ENCODE data around the gene ATRIP.

The ATRIP gene

GRCh38 chr3:48439820-48440589, 6.5 kb upstream of the ATRIP start, which contains the start of the genes CCDC51 and TMA7:
TSS of gene CCDC51 (minus strand) at chr3:48440119. CDS start at chr3:48435128, 4,991 bp downstream.
TSS of gene TMA7 (plus strand) at chr3:48440257. CDS start at chr3:48440297, 40 bp downstream.
- H3K9ac ChIP-seq (ENCODE audit: low read depth, low read length), result peak within 1 kb of the TSS; percentile 78
- peak within 1 kb of the TSS; percentile 89 for H3K4me2 ChIP-seq (ENCODE audit: insufficient read depth, low read length)
- H3K79me2 ChIP-seq (ENCODE audit: insufficient read depth, low read length), result peaks cover 40% of the 10 kb centered on the region
- TF ChIP-seq CTCF (IDR thresholded peaks at IDR 0.05; ENCODE audit: borderline replicate concordance, extremely low read depth, low read length, poor library complexity, severe bottlenecking) (peak; percentile 10), EZH2 (IDR thresholded peaks at IDR 0.05; ENCODE audit: borderline replicate concordance, low read depth, low read length, severe bottlenecking) (no peak)
- peak within 1 kb of the TSS; percentile 47 to 87 for H3K4me3 ChIP-seq (ENCODE audit: low read depth in 1 of 2, low read length in 2 of 2)
- peaks cover 15% of the 10 kb centered on the region for H4K20me1 ChIP-seq (ENCODE audit: insufficient read depth, low read length)
- peaks cover 46% of the 10 kb centered on the region for H3K4me1 ChIP-seq (ENCODE audit: insufficient read depth, low read length)
- DNase-seq (peak; percentile 98), ATAC-seq (ENCODE audit: insufficient read depth, low read depth) (peak; percentile 96)
- peak within 1 kb of the TSS; percentile 93 for H2AFZ ChIP-seq (ENCODE audit: low read depth, low read length)
- H3K27me3 ChIP-seq (ENCODE audit: insufficient read depth, low read length, poor library complexity), result no peaks in the 10 kb centered on the region
- H3K36me3 ChIP-seq (ENCODE audit: insufficient read depth, low read length), result peaks cover 23% of the 10 kb centered on the region
- H3K9me3 ChIP-seq (ENCODE audit: insufficient read depth, low read length, severe bottlenecking), result no peaks in the 10 kb centered on the region
- H3K27ac ChIP-seq (ENCODE audit: low read length), result peak within 1 kb of the TSS; percentile 87

- peak overlapping the region; percentile 89 for H3K4me2 ChIP-seq (ENCODE audit: insufficient read depth, low read length)
- peak overlapping the region; percentile 77 for H2AFZ ChIP-seq (ENCODE audit: low read depth, low read length)
- H3K9ac ChIP-seq (ENCODE audit: low read depth, low read length), result peak overlapping the region; percentile 78
- H4K20me1 ChIP-seq (ENCODE audit: insufficient read depth, low read length), result peaks cover 12% of the 10 kb centered on the region
- no peaks in the 10 kb centered on the region for H3K9me3 ChIP-seq (ENCODE audit: insufficient read depth, low read length, severe bottlenecking)
- peaks cover 23% of the 10 kb centered on the region for H3K36me3 ChIP-seq (ENCODE audit: insufficient read depth, low read length)
- peaks cover 38% of the 10 kb centered on the region for H3K79me2 ChIP-seq (ENCODE audit: insufficient read depth, low read length)
- peak overlapping the region; percentile 47 to 87; a peak in 3 of 4 replicates for H3K4me3 ChIP-seq (ENCODE audit: low read depth in 1 of 2, low read length in 2 of 2)
- DNase-seq, result no peak
- no peaks in the 10 kb centered on the region for H3K27me3 ChIP-seq (ENCODE audit: insufficient read depth, low read length, poor library complexity)
- TF ChIP-seq EZH2 (IDR thresholded peaks at IDR 0.05; ENCODE audit: borderline replicate concordance, low read depth, low read length, severe bottlenecking) (no peak), CTCF (IDR thresholded peaks at IDR 0.05; ENCODE audit: borderline replicate concordance, extremely low read depth, low read length, poor library complexity, severe bottlenecking) (no peak)
- peaks cover 52% of the 10 kb centered on the region for H3K4me1 ChIP-seq (ENCODE audit: insufficient read depth, low read length)
- H3K27ac ChIP-seq (ENCODE audit: low read length), result peak overlapping the region; percentile 82
- ATAC-seq (ENCODE audit: insufficient read depth, low read depth), result no peak
Observed at GRCh38 chr3:48440590-48440958, 6.0 kb upstream of the ATRIP start.

- peak overlapping the region; percentile 89 for H3K4me2 ChIP-seq (ENCODE audit: insufficient read depth, low read length)
- ATAC-seq (ENCODE audit: insufficient read depth, low read depth) (no peak), DNase-seq (no peak)
- H3K9me3 ChIP-seq (ENCODE audit: insufficient read depth, low read length, severe bottlenecking), result no peaks in the 10 kb centered on the region
- peaks cover 12% of the 10 kb centered on the region for H4K20me1 ChIP-seq (ENCODE audit: insufficient read depth, low read length)
- no peak overlapping the region for H2AFZ ChIP-seq (ENCODE audit: low read depth, low read length)
- no peak for TF ChIP-seq CTCF (IDR thresholded peaks at IDR 0.05; ENCODE audit: borderline replicate concordance, extremely low read depth, low read length, poor library complexity, severe bottlenecking)
- TF ChIP-seq EZH2 (IDR thresholded peaks at IDR 0.05; ENCODE audit: borderline replicate concordance, low read depth, low read length, severe bottlenecking), result no peak
- peak overlapping the region; percentile 78 for H3K9ac ChIP-seq (ENCODE audit: low read depth, low read length)
- H3K36me3 ChIP-seq (ENCODE audit: insufficient read depth, low read length), result peaks cover 23% of the 10 kb centered on the region
- peaks cover 48% of the 10 kb centered on the region for H3K4me1 ChIP-seq (ENCODE audit: insufficient read depth, low read length)
- H3K4me3 ChIP-seq (ENCODE audit: low read depth in 1 of 2, low read length in 2 of 2), result peak overlapping the region in 1 of 2 experiments; percentile 87; a peak in 2 of 4 replicates
- H3K27me3 ChIP-seq (ENCODE audit: insufficient read depth, low read length, poor library complexity), result no peaks in the 10 kb centered on the region
- H3K27ac ChIP-seq (ENCODE audit: low read length), result no peak overlapping the region
- peaks cover 49% of the 10 kb centered on the region for H3K79me2 ChIP-seq (ENCODE audit: insufficient read depth, low read length)
Observed at GRCh38 chr3:48441940-48442339, 4.6 kb upstream of the ATRIP start.

All from DND-41 (cell line).